LNCAP (cell line): Measurements from ENCODE around the gene TMEM44.

Source experiments
- TF ChIP-seq, protein P1 (sequence below): fragments of 450-650 bp; IDR thresholded peaks from 2 replicates; pipeline ENCODE4 v1.5.1; 2017; ENCODE audit warnings: mild to moderate bottlenecking

TMEM44 gene

DNA sequence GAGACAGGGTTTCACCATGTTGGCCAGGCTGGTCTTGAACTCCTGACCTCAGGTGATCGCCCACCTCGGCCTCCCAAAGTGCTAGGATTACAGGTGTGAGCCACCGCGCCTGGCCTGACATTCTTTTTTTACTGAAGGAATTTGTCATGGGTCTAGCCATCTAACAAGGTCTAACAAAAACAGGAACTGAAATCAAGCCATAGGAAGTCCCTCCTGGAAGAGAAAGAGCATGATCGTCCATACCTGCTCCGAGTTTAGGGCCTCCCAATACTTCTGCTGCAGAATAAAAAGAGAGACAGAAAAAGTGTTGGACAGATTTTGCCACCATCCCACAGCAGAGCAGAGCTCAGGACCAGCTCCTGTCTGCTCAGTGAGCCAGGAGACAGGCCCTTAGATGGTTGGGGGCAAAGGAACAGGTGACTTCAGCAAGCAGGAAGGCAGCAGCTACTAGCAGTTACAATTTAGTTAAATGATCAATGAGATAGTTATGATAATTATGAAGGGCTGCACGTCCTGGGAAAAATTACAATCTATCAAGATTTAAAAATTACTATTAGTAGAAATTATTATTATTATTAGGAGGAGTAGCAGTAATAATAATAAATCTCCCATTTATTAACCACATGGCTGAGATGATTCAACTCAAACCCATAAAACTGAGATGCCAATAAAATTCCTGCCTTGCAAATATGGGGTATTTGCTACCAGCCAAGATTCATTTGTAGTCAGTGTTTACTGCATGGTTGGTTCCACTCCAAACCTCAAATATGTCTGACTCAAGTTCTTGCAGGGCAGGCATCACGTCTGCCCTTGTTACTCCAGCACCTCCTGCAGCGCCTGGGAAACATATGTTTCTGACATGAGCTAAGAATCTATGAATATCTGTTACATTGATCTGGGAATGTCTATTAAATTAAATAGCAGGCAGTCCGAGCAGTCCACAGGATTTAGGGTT lies 40.1 kb downstream of the TMEM44 start:
- TF ChIP-seq, protein P1, sequence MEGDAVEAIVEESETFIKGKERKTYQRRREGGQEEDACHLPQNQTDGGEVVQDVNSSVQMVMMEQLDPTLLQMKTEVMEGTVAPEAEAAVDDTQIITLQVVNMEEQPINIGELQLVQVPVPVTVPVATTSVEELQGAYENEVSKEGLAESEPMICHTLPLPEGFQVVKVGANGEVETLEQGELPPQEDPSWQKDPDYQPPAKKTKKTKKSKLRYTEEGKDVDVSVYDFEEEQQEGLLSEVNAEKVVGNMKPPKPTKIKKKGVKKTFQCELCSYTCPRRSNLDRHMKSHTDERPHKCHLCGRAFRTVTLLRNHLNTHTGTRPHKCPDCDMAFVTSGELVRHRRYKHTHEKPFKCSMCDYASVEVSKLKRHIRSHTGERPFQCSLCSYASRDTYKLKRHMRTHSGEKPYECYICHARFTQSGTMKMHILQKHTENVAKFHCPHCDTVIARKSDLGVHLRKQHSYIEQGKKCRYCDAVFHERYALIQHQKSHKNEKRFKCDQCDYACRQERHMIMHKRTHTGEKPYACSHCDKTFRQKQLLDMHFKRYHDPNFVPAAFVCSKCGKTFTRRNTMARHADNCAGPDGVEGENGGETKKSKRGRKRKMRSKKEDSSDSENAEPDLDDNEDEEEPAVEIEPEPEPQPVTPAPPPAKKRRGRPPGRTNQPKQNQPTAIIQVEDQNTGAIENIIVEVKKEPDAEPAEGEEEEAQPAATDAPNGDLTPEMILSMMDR, result peak; percentile 20; the same call in 1 of the 2 replicates

DNA sequence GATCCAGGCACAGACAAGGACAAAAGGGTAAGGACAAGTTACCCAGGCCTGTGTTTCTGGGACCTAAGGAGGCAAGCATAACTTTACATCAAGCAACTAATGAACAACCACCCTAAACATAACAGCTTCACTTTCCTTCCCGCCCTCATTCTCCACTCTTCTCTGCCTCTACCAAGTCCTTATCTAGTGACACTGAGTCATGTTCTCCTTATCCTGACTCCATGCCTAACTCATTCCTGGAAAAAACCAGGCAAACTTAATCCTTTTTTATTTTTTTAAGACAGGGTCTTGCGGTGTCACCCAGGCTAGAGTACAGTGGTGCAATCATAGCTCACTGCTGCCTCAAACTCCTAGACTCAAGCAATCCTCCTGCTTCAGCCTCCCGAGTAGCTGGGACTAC lies 44.5 kb downstream of the TMEM44 start:
- TF ChIP-seq, protein P1, result no peak

DNA sequence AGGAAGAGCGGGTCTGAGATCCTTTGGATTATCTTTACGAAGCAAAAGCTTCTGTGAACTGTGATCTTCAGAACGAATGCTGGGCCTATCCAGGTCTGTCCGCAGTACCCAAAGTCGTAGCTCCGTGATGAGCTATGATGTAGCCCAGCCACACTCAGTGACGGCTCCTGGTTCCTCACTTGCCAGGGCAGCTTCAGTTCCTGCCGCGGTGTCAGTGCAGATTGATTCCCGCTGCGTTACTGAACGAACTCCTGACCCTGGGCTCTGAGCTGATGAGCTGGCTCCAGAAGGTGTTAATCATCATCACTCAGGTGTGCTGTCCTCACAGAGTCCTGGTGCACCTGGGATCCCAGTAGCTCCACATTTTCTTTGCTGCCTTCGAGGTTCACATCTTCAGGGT lies 45.0 kb downstream of the TMEM44 start:
- TF ChIP-seq, protein P1, result no peak

DNA sequence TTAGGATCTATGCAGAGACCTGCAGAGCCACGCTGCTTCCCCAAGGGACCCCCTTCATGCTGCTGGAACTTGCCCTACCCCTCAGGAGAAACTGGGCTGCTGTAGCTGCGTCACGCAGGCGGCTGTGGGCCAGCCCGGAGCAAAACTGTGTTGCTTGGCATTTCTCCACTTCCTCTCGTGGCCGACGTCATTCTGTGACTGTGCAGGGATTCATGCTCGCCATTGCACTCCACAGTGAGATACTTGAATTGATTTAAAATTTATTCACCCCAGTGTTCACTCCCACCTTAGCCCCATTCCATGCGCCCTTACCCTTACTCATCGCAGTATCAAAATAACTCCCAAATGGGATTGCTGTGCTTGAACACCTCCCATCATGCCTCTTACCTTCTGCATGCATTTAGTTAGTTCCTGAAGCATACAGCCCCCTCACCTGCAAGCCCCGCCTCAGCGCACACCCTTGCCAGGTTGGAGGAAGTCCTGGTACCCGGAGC lies 45.7 kb downstream of the TMEM44 start:
- TF ChIP-seq, protein P1, result no peak

GRCh38 chr3:194586836-194587235 lies 46.4 kb downstream of the TMEM44 start:
- TF ChIP-seq, protein P1, result no peak

GRCh38 chr3:194585880-194586281 lies 47.3 kb downstream of the TMEM44 start:
- TF ChIP-seq, protein P1, result no peak

- TF ChIP-seq, protein P1, result no peak
Measured at GRCh38 chr3:194584866-194585265, 48.4 kb downstream of the TMEM44 start.
